H1 (cell line): ENCODE results near the gene CMSS1. TPM values are rescaled to one million over a fixed set of nuclear protein-coding genes. Genes with fewer than 3 reads are reported as not detected.

ENCODE experiments used
- CTCF ChIA-PET: fragments of 300-600 bp; sonication (Branson Sonifier 250); formaldehyde crosslinking; loops from one replicate; lab custom pipeline; 2021; ENCODE audit not compliant: partially characterized antibody; lab: Charles Lee
- POLR2A ChIA-PET: fragments of 300-600 bp; sonication (Branson Sonifier 250); formaldehyde crosslinking; loops from one replicate; lab custom pipeline; 2021; ENCODE audit warnings: inconsistent platforms; ENCODE audit not compliant: partially characterized antibody; lab: Charles Lee
- DNase-seq, 2 experiments: peaks; one replicate each; pipeline versions ENCODE4 v3.0.0 to v3.0.0-alpha.2; 2010 to 2022; ENCODE audit warnings: low spot score in 2 of 2, low read depth in 1 of 2, mixed read lengths in 1 of 2
- FAIRE-seq: peaks from 2 replicates; lab custom pipeline; 2011; peaks lifted over from hg19 to GRCh38; lab: Jason Lieb, UNC
- H2AFZ ChIP-seq: 2 replicates; pipeline ENCODE4 v1.8.1; 2012; ENCODE audit warnings: low read length, inconsistent platforms
- H2AK5ac ChIP-seq: 2 replicates; pipeline ENCODE4 v1.6.1; 2013; ENCODE audit warnings: low read depth, low read length
- H2BK120ac ChIP-seq: replicated peaks from 2 replicates; pipeline ENCODE3; 2013; ENCODE audit warnings: low read depth, low read length, inconsistent platforms
- H2BK12ac ChIP-seq: 2 replicates; pipeline ENCODE4 v1.6.1; 2013; ENCODE audit warnings: low read depth, low read length
- H2BK15ac ChIP-seq: 2 replicates; pipeline ENCODE4 v1.6.1; 2013; ENCODE audit warnings: low read length
- H2BK20ac ChIP-seq: 2 replicates; pipeline ENCODE4 v1.6.1; 2013; ENCODE audit warnings: low read length
- H2BK5ac ChIP-seq: 2 replicates; pipeline ENCODE4 v1.6.1; 2013; ENCODE audit warnings: low read depth, low read length
- H3K14ac ChIP-seq: 2 replicates; pipeline ENCODE4 v1.6.1; 2013; ENCODE audit warnings: inconsistent platforms; ENCODE audit not compliant: insufficient read length
- H3K18ac ChIP-seq: 2 replicates; pipeline ENCODE4 v1.6.1; 2013; ENCODE audit warnings: low read length; ENCODE audit errors: extremely low read depth
- H3K23ac ChIP-seq: 2 replicates; pipeline ENCODE4 v1.6.1; 2013; ENCODE audit warnings: inconsistent platforms; ENCODE audit not compliant: insufficient read length
- H3K23me2 ChIP-seq: 2 replicates; pipeline ENCODE4 v1.6.1; 2013; ENCODE audit warnings: low read depth, low read length
- H3K27ac ChIP-seq: 2 replicates; pipeline ENCODE4 v1.6.1; 2011; ENCODE audit warnings: low read depth, low read length, inconsistent platforms
- H3K27me3 ChIP-seq, 4 experiments: replicated peaks in 1 of 4; 1 replicate in 1 of 4; 2 replicates in 3 of 4; pipeline versions ENCODE4 v1.6.1 to v1.8.1; 2011 to 2013; ENCODE audit warnings: low read length in 3 of 4, mild to moderate bottlenecking in 3 of 4, inconsistent platforms in 2 of 4, mixed read lengths in 2 of 4, moderate library complexity in 1 of 4; ENCODE audit not compliant: control insufficient read depth in 3 of 4, insufficient read depth in 3 of 4; ENCODE audit errors: extremely low read depth in 1 of 4
- H3K36me3 ChIP-seq, 4 experiments: 2 replicates each; pipeline versions ENCODE4 v1.6.1 to v1.8.1; 2011 to 2013; ENCODE audit warnings: mild to moderate bottlenecking in 4 of 4, low read length in 3 of 4, moderate library complexity in 2 of 4, control low read depth in 1 of 4, inconsistent platforms in 1 of 4; ENCODE audit not compliant: insufficient read depth in 4 of 4, control insufficient read depth in 2 of 4
- H3K4ac ChIP-seq: replicated peaks from 2 replicates; pipeline ENCODE3; 2013; ENCODE audit warnings: low read length, low read depth, mixed read lengths, inconsistent platforms; ENCODE audit not compliant: insufficient read length
- H3K4me1 ChIP-seq, 4 experiments: replicated peaks in 1 of 4; 1 replicate in 1 of 4; 2 replicates in 3 of 4; pipeline versions ENCODE4 v1.6.1 to v1.8.1; 2011 to 2013; ENCODE audit warnings: low read length in 3 of 4, inconsistent platforms in 2 of 4, mixed read lengths in 1 of 4; ENCODE audit not compliant: insufficient read depth in 4 of 4, control insufficient read depth in 3 of 4
- H3K4me2 ChIP-seq, 2 experiments: 2 replicates each; pipeline versions ENCODE4 v1.6.1 to v1.8.1; 2011 to 2013; ENCODE audit warnings: low read depth in 2 of 2, low read length in 2 of 2, control low read depth in 1 of 2, inconsistent platforms in 1 of 2, mild to moderate bottlenecking in 1 of 2; ENCODE audit not compliant: insufficient read depth in 1 of 2
- H3K4me3 ChIP-seq, 4 experiments: fragments of 200-600, 300-600 bp in 1 of 4; sonication (generic), shearing (Covaris generic), sonication (Bioruptor Twin) in 1 of 4; 2 replicates each; pipeline versions ENCODE4 v1.5.1 to v1.8.1; 2011 to 2016; ENCODE audit warnings: low read length in 4 of 4, low read depth in 3 of 4, control low read depth in 2 of 4, inconsistent platforms in 2 of 4, mild to moderate bottlenecking in 2 of 4, mixed read lengths in 1 of 4, moderate library complexity in 1 of 4; ENCODE audit not compliant: insufficient read depth in 2 of 4; ENCODE audit errors: extremely low read depth in 1 of 4
- H3K56ac ChIP-seq: replicated peaks from 2 replicates; pipeline ENCODE3; 2013; ENCODE audit warnings: low read depth, mild to moderate bottlenecking, mixed read lengths, low read length, inconsistent platforms; ENCODE audit not compliant: insufficient read length
- H3K79me1 ChIP-seq: 2 replicates; pipeline ENCODE4 v1.6.1; 2013; ENCODE audit warnings: low read depth, low read length, control low read depth
- H3K79me2 ChIP-seq, 2 experiments: 2 replicates each; pipeline versions ENCODE4 v1.6.1 to v1.8.1; 2012 to 2013; ENCODE audit warnings: low read length in 2 of 2, mild to moderate bottlenecking in 2 of 2, inconsistent platforms in 1 of 2; ENCODE audit not compliant: insufficient read depth in 2 of 2, control insufficient read depth in 1 of 2
- H3K9ac ChIP-seq, 4 experiments: replicated peaks in 1 of 4; 1 replicate in 1 of 4; 2 replicates in 3 of 4; pipeline versions ENCODE4 v1.6.1 to v1.8.1; 2011 to 2013; ENCODE audit warnings: low read depth in 3 of 4, low read length in 3 of 4, control low read depth in 2 of 4, mild to moderate bottlenecking in 2 of 4, moderate library complexity in 2 of 4, inconsistent platforms in 1 of 4; ENCODE audit errors: extremely low read depth in 1 of 4
- H3K9me3 ChIP-seq, 2 experiments: 2 replicates each; pipeline versions ENCODE4 v1.6.1 to v1.8.1; 2012 to 2013; ENCODE audit warnings: mild to moderate bottlenecking in 2 of 2, moderate library complexity in 2 of 2, control low read depth in 1 of 2, inconsistent platforms in 1 of 2, low read depth in 1 of 2, low read length in 1 of 2, mixed read lengths in 1 of 2; ENCODE audit not compliant: insufficient read depth in 2 of 2
- H4K20me1 ChIP-seq, 2 experiments: replicated peaks in 1 of 2; 2 replicates each; pipeline versions ENCODE3 to v1.8.1; 2011 to 2013; ENCODE audit warnings: inconsistent platforms in 2 of 2, low read length in 2 of 2, mild to moderate bottlenecking in 1 of 2; ENCODE audit not compliant: insufficient read depth in 2 of 2, control insufficient read depth in 1 of 2
- H4K5ac ChIP-seq: 2 replicates; pipeline ENCODE4 v1.6.1; 2013; ENCODE audit warnings: low read length, low read depth, mixed read lengths, inconsistent platforms; ENCODE audit not compliant: insufficient read length
- H4K8ac ChIP-seq: 2 replicates; pipeline ENCODE4 v1.8.0; 2013; ENCODE audit warnings: mild to moderate bottlenecking, moderate library complexity, low read length, inconsistent platforms; ENCODE audit not compliant: insufficient read depth; ENCODE audit errors: extremely low read depth
- H4K91ac ChIP-seq: replicated peaks from 2 replicates; pipeline ENCODE3; 2013; ENCODE audit warnings: low read length, mixed read lengths, inconsistent platforms; ENCODE audit not compliant: insufficient read length
- CBX8 ChIP-seq: fragments of 300-800, 300-1000 bp; sonication (generic); IDR thresholded peaks from 2 replicates; pipeline ENCODE4 v1.7.1; 2016; ENCODE audit warnings: low read depth, low read length, borderline replicate concordance
- CTBP2 ChIP-seq: IDR thresholded peaks from 2 replicates; pipeline ENCODE4 v1.7.0; 2011; ENCODE audit warnings: borderline replicate concordance, mild to moderate bottlenecking, moderate library complexity, mixed read lengths, low read length; ENCODE audit not compliant: insufficient read depth, insufficient read length
- EZH2 ChIP-seq: fragments of 200-600 bp; sonication (generic); IDR thresholded peaks from 2 replicates; pipeline ENCODE4 v1.7.1; 2012; ENCODE audit warnings: low read depth, mild to moderate bottlenecking, moderate library complexity, low read length, inconsistent platforms; ENCODE audit not compliant: severe bottlenecking
- HDAC2 ChIP-seq, 2 experiments: fragments of 300-600 bp in 1 of 2; sonication (generic) in 1 of 2; IDR thresholded peaks; 2 replicates each; pipeline ENCODE4 v1.6.1; 2011 to 2012; ENCODE audit warnings: low read depth in 2 of 2, low read length in 2 of 2, mild to moderate bottlenecking in 2 of 2, moderate library complexity in 2 of 2, borderline replicate concordance in 1 of 2, inconsistent platforms in 1 of 2
- PHF8 ChIP-seq: fragments of 200-600 bp; sonication (generic); conservative IDR thresholded peaks from 2 replicates; pipeline ENCODE4 v1.7.1; 2012; ENCODE audit warnings: low read depth, mild to moderate bottlenecking, inconsistent platforms, low read length, moderate library complexity
- RAD21 ChIP-seq, 2 experiments: IDR thresholded peaks in 1 of 2; conservative IDR thresholded peaks in 1 of 2; 2 replicates each; pipeline ENCODE4 v1.6.1; 2011; ENCODE audit warnings: low read depth in 2 of 2, low read length in 2 of 2, improper control_type of control experiment in 1 of 2, inconsistent platforms in 1 of 2, mild to moderate bottlenecking in 1 of 2, moderate library complexity in 1 of 2
- RFX5 ChIP-seq: IDR thresholded peaks from 2 replicates; pipeline ENCODE4 v1.6.1; 2011; ENCODE audit warnings: low read depth, low read length, improper control_type of control experiment, borderline replicate concordance
- SP4 ChIP-seq: IDR thresholded peaks from 2 replicates; pipeline ENCODE4 v1.6.1; 2012; ENCODE audit warnings: low read length, inconsistent platforms
- TAF1 ChIP-seq: IDR thresholded peaks from 2 replicates; pipeline ENCODE4 v1.6.1; 2011; ENCODE audit warnings: mild to moderate bottlenecking, low read depth, low read length
- TCF12 ChIP-seq: IDR thresholded peaks from 2 replicates; pipeline ENCODE4 v1.6.1; 2011; ENCODE audit warnings: low read depth, mild to moderate bottlenecking, low read length
- WGBS, 2 experiments: shearing (Covaris generic) in 1 of 2; methylation state at CpG; one replicate each; pipeline versions ENCODE4 v1.1.6 to v1.1.7; 2013 to 2015; ENCODE audit warnings: low lambda C conversion rate in 2 of 2, mixed read lengths in 2 of 2, inconsistent platforms in 1 of 2, low coverage in 1 of 2, missing lambda C conversion rate in 1 of 2; ENCODE audit not compliant: insufficient replicate concordance in 2 of 2, insufficient coverage in 1 of 2, insufficient read length in 1 of 2; ENCODE audit errors: extremely low coverage in 1 of 2, missing lambda C conversion rate in 1 of 2; 5-methylcytosine and 5-hydroxymethylcytosine counted together
- polyA plus RNA-seq, 7 experiments: library from polyadenylated mRNA; depleted of rRNA in 3 of 7; stranded (reverse) in 5 of 7; unstranded in 2 of 7; fragments of >200 nt in 5 of 7; fragments of 200-250 nt in 2 of 7; gene quantifications; 1 replicate in 5 of 7; 2 replicates in 1 of 7; 4 replicates in 1 of 7; pipeline versions ENCODE4 v1.2.1 to v1.2.3, GENCODE V29; 2011 to 2013; ENCODE audit warnings: missing spikeins in 2 of 7, mixed read lengths in 2 of 7
- total RNA-seq: library from RNA; stranded (reverse); fragmentation: NEBNext Ultra II Directional; extraction: Animal tissue kit (Norgen Biotek cat#: 25700); gene quantifications from 2 replicates; pipeline ENCODE4 v1.2.1, GENCODE V29; 2021
- TF ChIP-seq, protein P1 (sequence below): IDR thresholded peaks from 2 replicates; pipeline ENCODE4 v1.6.1; 2011; ENCODE audit warnings: low read length, improper control_type of control experiment

The CMSS1 gene
- total and polyA plus RNA-seq, 2 of the 8 experiments (the other 6 are each of a cell fraction or from before 2014, with no cell fraction given) = 15.2 to 75.1 TPM

DNA sequence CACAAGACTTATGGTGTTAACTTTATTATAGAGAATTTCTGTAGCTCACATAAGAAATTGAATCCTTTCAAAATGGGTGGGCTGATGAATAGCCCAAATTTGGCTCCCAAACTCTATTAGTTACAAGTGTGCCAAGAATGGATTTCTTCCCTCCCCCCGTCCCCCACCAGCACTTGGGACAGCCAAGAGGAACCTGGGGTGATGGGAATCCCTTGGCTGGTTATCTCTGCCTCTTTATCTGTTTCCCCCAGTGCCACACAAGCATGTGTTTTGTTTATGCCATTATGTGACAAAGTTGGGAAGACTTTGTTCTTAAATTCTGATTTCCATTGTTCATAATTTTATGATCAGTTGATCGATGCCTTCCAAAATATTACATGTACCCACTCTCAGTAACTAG is 28.3 kb downstream of the CMSS1 start:
- Histone ChIP-seq H2AK5ac (no peak overlapping the region), H3K27me3 (no peaks in the 10 kb centered on the region), H4K91ac (no peak overlapping the region), H3K4me2 (no peak overlapping the region), H3K4me1 (peaks cover 0 to 7% (median 2%) of the 10 kb centered on the region in 4 experiments; a peak in 3 of 7 replicates), H4K5ac (no peak overlapping the region), H2AFZ (no peak overlapping the region), H3K23ac (no peak overlapping the region), H3K9ac (no peak overlapping the region), H3K18ac (no peak overlapping the region), H2BK5ac (no peak overlapping the region), H3K27ac (no peak overlapping the region), H3K9me3 (no peaks in the 10 kb centered on the region), H2BK120ac (no peak overlapping the region), H4K8ac (no peak overlapping the region), H3K14ac (no peak overlapping the region), H3K56ac (no peak overlapping the region), H3K4me3 (no peak overlapping the region), H3K79me2 (peaks cover 0 to 30% of the 10 kb centered on the region in 2 experiments; a peak in 2 of 4 replicates), H4K20me1 (peaks cover 0 to 2% of the 10 kb centered on the region in 2 experiments), H3K79me1 (peaks cover 6% of the 10 kb centered on the region), H2BK12ac (no peak overlapping the region), H3K36me3 (no peaks in the 10 kb centered on the region), H3K4ac (no peak overlapping the region), H2BK15ac (no peak overlapping the region), H2BK20ac (no peak overlapping the region), H3K23me2 (no peaks in the 10 kb centered on the region)
- ChIA-PET CTCF (interaction anchor here (0.7 to 1.7 kb wide), 3 partner anchors 13 to 408 kb away, joined by 3 to 5 read pairs (median 4); no protein-coding TSS in a partner anchor), POLR2A (interaction anchor here (0.6 kb wide), 1 partner anchor 176 kb away, joined by 3 read pairs; no protein-coding TSS in a partner anchor)
- peak; percentile 36 for FAIRE-seq
- no peak for DNase-seq
- 90% methylated on average over 2 of the region's 2 CpGs; no CpG with 5 or more reads in 1 of the 2 experiments for WGBS, 2 experiments
- TF ChIP-seq CTBP2 = no peak
- TF ChIP-seq CBX8 = no peak
- TF ChIP-seq HDAC2 (IDR thresholded peaks at IDR 0.05; ENCODE audit: borderline replicate concordance in 1 of 2, low read depth in 2 of 2, low read length in 2 of 2) = no peak
- no peak for TF ChIP-seq RAD21 (IDR thresholded peaks at IDR 0.05 in 1 of 2, conservative IDR thresholded peaks at IDR 0.05 in 1 of 2; ENCODE audit: low read depth in 2 of 2, low read length in 2 of 2)
- TF ChIP-seq RFX5 = no peak
- no peak for TF ChIP-seq PHF8
- TF ChIP-seq, protein P1, sequence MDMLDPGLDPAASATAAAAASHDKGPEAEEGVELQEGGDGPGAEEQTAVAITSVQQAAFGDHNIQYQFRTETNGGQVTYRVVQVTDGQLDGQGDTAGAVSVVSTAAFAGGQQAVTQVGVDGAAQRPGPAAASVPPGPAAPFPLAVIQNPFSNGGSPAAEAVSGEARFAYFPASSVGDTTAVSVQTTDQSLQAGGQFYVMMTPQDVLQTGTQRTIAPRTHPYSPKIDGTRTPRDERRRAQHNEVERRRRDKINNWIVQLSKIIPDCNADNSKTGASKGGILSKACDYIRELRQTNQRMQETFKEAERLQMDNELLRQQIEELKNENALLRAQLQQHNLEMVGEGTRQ = no peak
- TF ChIP-seq TAF1 = no peak
- TF ChIP-seq TCF12 = no peak
- no peak for TF ChIP-seq SP4
- no peak for TF ChIP-seq EZH2
